ENCODE measurements around the gene PSPC1.

DNA sequence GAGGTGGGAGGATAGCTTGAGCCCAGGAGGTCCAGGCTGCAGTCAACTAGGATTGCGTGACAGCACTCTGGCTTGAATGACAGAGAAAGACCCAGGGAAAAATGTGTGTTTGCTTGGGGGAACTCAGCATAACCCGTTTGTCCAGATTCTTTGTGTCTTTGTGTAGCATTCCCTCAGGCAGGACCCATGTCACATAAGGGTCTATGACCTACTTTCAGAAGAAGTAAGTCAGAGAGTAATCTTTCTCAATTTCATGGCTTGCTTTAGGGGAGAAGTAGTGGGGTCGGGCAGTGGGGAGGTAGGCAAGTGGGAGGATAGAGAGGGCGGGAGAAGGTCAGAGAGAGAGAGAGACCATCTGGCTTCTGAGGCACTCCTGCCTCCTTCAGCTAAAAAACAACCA, 11.9 kb upstream of the PSPC1 start:
- TF ChIP-seq, protein P1, sequence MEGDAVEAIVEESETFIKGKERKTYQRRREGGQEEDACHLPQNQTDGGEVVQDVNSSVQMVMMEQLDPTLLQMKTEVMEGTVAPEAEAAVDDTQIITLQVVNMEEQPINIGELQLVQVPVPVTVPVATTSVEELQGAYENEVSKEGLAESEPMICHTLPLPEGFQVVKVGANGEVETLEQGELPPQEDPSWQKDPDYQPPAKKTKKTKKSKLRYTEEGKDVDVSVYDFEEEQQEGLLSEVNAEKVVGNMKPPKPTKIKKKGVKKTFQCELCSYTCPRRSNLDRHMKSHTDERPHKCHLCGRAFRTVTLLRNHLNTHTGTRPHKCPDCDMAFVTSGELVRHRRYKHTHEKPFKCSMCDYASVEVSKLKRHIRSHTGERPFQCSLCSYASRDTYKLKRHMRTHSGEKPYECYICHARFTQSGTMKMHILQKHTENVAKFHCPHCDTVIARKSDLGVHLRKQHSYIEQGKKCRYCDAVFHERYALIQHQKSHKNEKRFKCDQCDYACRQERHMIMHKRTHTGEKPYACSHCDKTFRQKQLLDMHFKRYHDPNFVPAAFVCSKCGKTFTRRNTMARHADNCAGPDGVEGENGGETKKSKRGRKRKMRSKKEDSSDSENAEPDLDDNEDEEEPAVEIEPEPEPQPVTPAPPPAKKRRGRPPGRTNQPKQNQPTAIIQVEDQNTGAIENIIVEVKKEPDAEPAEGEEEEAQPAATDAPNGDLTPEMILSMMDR (IDR thresholded peaks at IDR 0.05), result no peak
- TF ChIP-seq POLR2AphosphoS5 (IDR thresholded peaks at IDR 0.05), result no peak
